ENCODE results near the gene WNT4.

- TF ChIP-seq CTCF (IDR thresholded peaks at IDR 0.05): no peak
- TF ChIP-seq POLR2A (IDR thresholded peaks at IDR 0.05): no peak
Observed at GRCh38 chr1:22168412-22168973, 25.6 kb upstream of the WNT4 start.

Data from body of pancreas (tissue), 4 donors.